Measurements from ENCODE around the gene NDST1. TPM values are rescaled to one million over a fixed set of nuclear protein-coding genes. Genes with fewer than 3 reads are reported as not detected.

Gene NDST1
- total and polyA plus RNA-seq, 10 of the 15 experiments (the other 5 are each of a cell fraction or from before 2014, with no cell fraction given): 0.20 to 53.5 (median 12.9) TPM

GRCh38 chr5:150486402-150487198 is 21.3 kb upstream of the NDST1 start (continued):
- no peak for TF ChIP-seq SRF (IDR thresholded peaks at IDR 0.05; ENCODE audit: low read depth in 2 of 2, low read length in 2 of 2)
- TF ChIP-seq ZNF274 (IDR thresholded peaks at IDR 0.05; ENCODE audit: insufficient read depth, insufficient read length): no peak
- TF ChIP-seq NR2C2 (IDR thresholded peaks at IDR 0.05; ENCODE audit: borderline replicate concordance, control insufficient read depth, insufficient read length, low read depth): no peak
- no peak for TF ChIP-seq YY1 (IDR thresholded peaks at IDR 0.05; ENCODE audit: low read depth, low read length)
- no peak for TF ChIP-seq KAT2A (conservative IDR thresholded peaks at IDR 0.05; ENCODE audit: control insufficient read depth, low read depth, low read length)
- TF ChIP-seq CHD2 (IDR thresholded peaks at IDR 0.05; ENCODE audit: borderline replicate concordance, low read depth, low read length): 0 out of 2 replicates have a peak, but pooled peaks have one; percentile 10
- no peak for TF ChIP-seq NFIC (IDR thresholded peaks at IDR 0.05; ENCODE audit: low read depth, low read length)
- no peak for TF ChIP-seq MTA2 (IDR thresholded peaks at IDR 0.05; ENCODE audit: low read depth)
- no peak for TF ChIP-seq KLF5 (IDR thresholded peaks at IDR 0.05; ENCODE audit: partially characterized antibody)
- no peak for TF ChIP-seq EP300 (IDR thresholded peaks at IDR 0.05; ENCODE audit: borderline replicate concordance in 1 of 2, control insufficient read depth in 1 of 2, low read depth in 2 of 2, low read length in 2 of 2)
- no peak for TF ChIP-seq TCF7 (IDR thresholded peaks at IDR 0.05; ENCODE audit: borderline replicate concordance)
- TF ChIP-seq NR2C1 (IDR thresholded peaks at IDR 0.05): 0 out of 2 replicates have a peak, but pooled peaks have one; percentile 22
- no peak for TF ChIP-seq SMARCA5 (IDR thresholded peaks at IDR 0.05)
- TF ChIP-seq CHD1 (IDR thresholded peaks at IDR 0.05; ENCODE audit: low read depth, low read length): no peak
- no peak for TF ChIP-seq SMC3 (IDR thresholded peaks at IDR 0.05; ENCODE audit: borderline replicate concordance, low read length)
- no peak for TF ChIP-seq SREBF2 (IDR thresholded peaks at IDR 0.05; ENCODE audit: low read length)
- peak; percentile 22 for TF ChIP-seq SMAD1 (IDR thresholded peaks at IDR 0.05; ENCODE audit: low read depth, partially characterized antibody)
- no peak for TF ChIP-seq LARP7 (IDR thresholded peaks at IDR 0.05)
- no peak for TF ChIP-seq NBN (IDR thresholded peaks at IDR 0.05)

Data from GM12878 (cell line).